ENCODE measurements around the gene ACTL6B.

The ACTL6B gene

GRCh38 chr7:100602889-100603725, 53.1 kb downstream of the ACTL6B start:
- FAIRE-seq: no peak
- TF ChIP-seq POU2F2 (IDR thresholded peaks at IDR 0.05; ENCODE audit: low read depth, low read length) (no peak), SPI1 (IDR thresholded peaks at IDR 0.05; ENCODE audit: low read depth, low read length) (no peak), TAF1 (IDR thresholded peaks at IDR 0.05; ENCODE audit: low read depth, low read length) (no peak)
- no peak for DNase-seq (ENCODE audit: insufficient read length, low spot score)

- DNase-seq (ENCODE audit: insufficient read length, low spot score) (no peak), FAIRE-seq (no peak)
- no peak for TF ChIP-seq SPI1 (IDR thresholded peaks at IDR 0.05; ENCODE audit: low read depth, low read length)
- TF ChIP-seq POU2F2 (IDR thresholded peaks at IDR 0.05; ENCODE audit: low read depth, low read length): no peak
- no peak for TF ChIP-seq POLR2A (IDR thresholded peaks at IDR 0.05; ENCODE audit: low read depth, low read length)
- TF ChIP-seq TAF1 (IDR thresholded peaks at IDR 0.05; ENCODE audit: low read depth, low read length): no peak
- TF ChIP-seq POLR2AphosphoS5 (IDR thresholded peaks at IDR 0.05; ENCODE audit: low read depth, low read length): no peak
- no peak for TF ChIP-seq PAX5 (IDR thresholded peaks at IDR 0.05; ENCODE audit: insufficient read depth, low read length, severe bottlenecking)
These were observed 55.6 kb downstream of the ACTL6B start for GRCh38 chr7:100600730-100601038.

GRCh38 chr7:100599911-100600729, 56.1 kb downstream of the ACTL6B start:
- no peak for TF ChIP-seq POLR2A (IDR thresholded peaks at IDR 0.05; ENCODE audit: low read depth, low read length)
- TF ChIP-seq TAF1 (IDR thresholded peaks at IDR 0.05; ENCODE audit: low read depth, low read length): no peak
- TF ChIP-seq POLR2AphosphoS5 (IDR thresholded peaks at IDR 0.05; ENCODE audit: low read depth, low read length): no peak
- TF ChIP-seq POU2F2 (IDR thresholded peaks at IDR 0.05; ENCODE audit: low read depth, low read length): no peak
- TF ChIP-seq SPI1 (IDR thresholded peaks at IDR 0.05; ENCODE audit: low read depth, low read length): no peak
- TF ChIP-seq PAX5 (IDR thresholded peaks at IDR 0.05; ENCODE audit: insufficient read depth, low read length, severe bottlenecking): no peak
- no peak for DNase-seq (ENCODE audit: insufficient read length, low spot score)
- no peak for FAIRE-seq

- DNase-seq (ENCODE audit: insufficient read length, low spot score): no peak
- no peak for FAIRE-seq
These were observed 57.8 kb downstream of the ACTL6B start for GRCh38 chr7:100598425-100598824.

GRCh38 chr7:100595188-100595587, 61.1 kb downstream of the ACTL6B start:
- DNase-seq (ENCODE audit: insufficient read length, low spot score) (no peak), FAIRE-seq (no peak)
- no peak for TF ChIP-seq POLR2AphosphoS5 (IDR thresholded peaks at IDR 0.05; ENCODE audit: low read depth, low read length)
- TF ChIP-seq POU2F2 (IDR thresholded peaks at IDR 0.05; ENCODE audit: low read depth, low read length): no peak
- no peak for TF ChIP-seq TAF1 (IDR thresholded peaks at IDR 0.05; ENCODE audit: low read depth, low read length)
- no peak for TF ChIP-seq POLR2A (IDR thresholded peaks at IDR 0.05; ENCODE audit: low read depth, low read length)
- TF ChIP-seq SPI1 (IDR thresholded peaks at IDR 0.05; ENCODE audit: low read depth, low read length): no peak
- no peak for TF ChIP-seq PAX5 (IDR thresholded peaks at IDR 0.05; ENCODE audit: insufficient read depth, low read length, severe bottlenecking)

More at GRCh38 chr7:100598425-100598824, 57.8 kb downstream of the ACTL6B start:
- no peak for TF ChIP-seq SPI1 (IDR thresholded peaks at IDR 0.05; ENCODE audit: low read depth, low read length)

Data from GM12891 (cell line).